Measurements from ENCODE around the gene TMEM69. TPM values are rescaled to one million over a fixed set of nuclear protein-coding genes. Genes with fewer than 3 reads are reported as not detected.

TMEM69 gene
- total and polyA plus RNA-seq, 2 of the 13 experiments (the other 11 are each of a cell fraction or from before 2014, with no cell fraction given), result 25.4 to 135 TPM

- TF ChIP-seq KLF9 (CRISPR knock-in tag; IDR thresholded peaks at IDR 0.05; ENCODE audit: low read depth) (no peak), ZNF615 (CRISPR knock-in tag; IDR thresholded peaks at IDR 0.05; ENCODE audit: borderline replicate concordance) (peak; percentile 56; the same call in 1 of the 2 replicates), ERF (CRISPR knock-in tag; IDR thresholded peaks at IDR 0.05) (peak; percentile 41; the same call in 1 of the 2 replicates), ZBTB14 (CRISPR knock-in tag; IDR thresholded peaks at IDR 0.05) (no peak), MAF1 (CRISPR knock-in tag; IDR thresholded peaks at IDR 0.05; ENCODE audit: borderline replicate concordance) (0 out of 2 replicates have a peak, but pooled peaks have one; percentile 49), GATA4 (IDR thresholded peaks at IDR 0.05; ENCODE audit: borderline replicate concordance, low read depth) (0 out of 2 replicates have a peak, but pooled peaks have one; percentile 23), ZNF180 (CRISPR knock-in tag; IDR thresholded peaks at IDR 0.05; ENCODE audit: borderline replicate concordance, low read depth) (0 out of 2 replicates have a peak, but pooled peaks have one; percentile 62)
These were observed 1.5 kb upstream of the TMEM69 start, which contains the start of gene GPBP1L1 (continued) for GRCh38 chr1:45686288-45687013.

GRCh38 chr1:45687014-45687753, 797 bp upstream of the TMEM69 start:
- under 1% methylated on average over 26 of the region's 44 CpGs for WGBS (ENCODE audit: low lambda C conversion rate)
- H3K9ac ChIP-seq (ENCODE audit: insufficient read depth, low read depth, low read length), result peak overlapping the region; percentile 100
- peaks cover 26% of the 10 kb centered on the region for H4K20me1 ChIP-seq (ENCODE audit: insufficient read depth, low read length)
- ChIA-PET POLR2A (interaction anchor here (0.5 to 2.7 kb wide), 21 partner anchors 9 to 384 kb away, joined by 3 to 29 read pairs (median 4); partner anchors contain the start of genes CCDC163, IPP, MMACHC and NASP), CTCF (ENCODE audit: low intra/inter-chr PET ratio, low total read pairs) (no interaction called here)
- peak overlapping the region; percentile 89 for H2AFZ ChIP-seq (ENCODE audit: low read length)
- DNase-seq (ENCODE audit: low spot score), result peak; percentile 97
- peaks cover 42% of the 10 kb centered on the region for H3K4me1 ChIP-seq (ENCODE audit: insufficient read depth, low read length)
- H3K79me2 ChIP-seq (ENCODE audit: insufficient read depth, low read length), result peaks cover 71% of the 10 kb centered on the region
- peak overlapping the region; percentile 99 for H3K27ac ChIP-seq (ENCODE audit: extremely low read length, insufficient read depth, low read length)
- peak; percentile 94 for ATAC-seq
- no peaks in the 10 kb centered on the region for H3K9me3 ChIP-seq (ENCODE audit: low read length)
- peaks cover 0 to 5% of the 10 kb centered on the region in 2 experiments; a peak in 2 of 5 replicates for H3K27me3 ChIP-seq (ENCODE audit: control insufficient read depth in 1 of 2, insufficient read depth in 2 of 2, low read length in 2 of 2)
- H3K36me3 ChIP-seq (replicated peaks in 1 of 2; ENCODE audit: control insufficient read depth in 1 of 2, insufficient read depth in 2 of 2, low read length in 2 of 2), result peaks cover 0 to 12% of the 10 kb centered on the region in 2 experiments; a peak in 3 of 5 replicates
- in situ Hi-C loops (cut with HindIII; ENCODE audit: extremely low pct_ligation_motif_present, low pct_unique_long_range_greater_than_20kb), result loop anchor here (5.0 kb wide), 1 partner anchor 115 kb away; the partner anchor contains the start of gene MAST2
- peak overlapping the region; percentile 83 to 98 (median 93) for H3K4me3 ChIP-seq (replicated peaks in 1 of 3; ENCODE audit: insufficient read depth in 1 of 3, low read depth in 2 of 3, low read length in 3 of 3)
- BruUV-seq (replicated peaks), result TSS peak; percentile 87
- FAIRE-seq, result peak; percentile 77
- intact Hi-C loops (cut with micrococcal nuclease; ENCODE audit: unreplicated experiment), result loop anchor here (2.0 to 5.0 kb wide), 4 partner anchors 65 to 492 kb away; partner anchors contain the start of genes IPP and MAST2
- H3K4me2 ChIP-seq (ENCODE audit: low read depth, low read length), result peak overlapping the region; percentile 99
- TF ChIP-seq NR1H2 (CRISPR knock-in tag; IDR thresholded peaks at IDR 0.05; ENCODE audit: borderline replicate concordance, low read depth), result no peak
- peak in 1 of 2 experiments; percentile 79; a peak in 1 of 4 replicates for TF ChIP-seq HMGXB4 (CRISPR knock-in tag; IDR thresholded peaks at IDR 0.05; ENCODE audit: borderline replicate concordance in 1 of 2, low read depth in 1 of 2)
- 0 out of 2 replicates have a peak, but pooled peaks have one; percentile 1 for TF ChIP-seq ZNF878 (CRISPR knock-in tag; IDR thresholded peaks at IDR 0.05)
- peak; percentile 73 for TF ChIP-seq TAF1 (CRISPR knock-in tag; IDR thresholded peaks at IDR 0.05)
- no peak; the same call in 1 of the 2 replicates for TF ChIP-seq ZC3H13 (CRISPR knock-in tag; IDR thresholded peaks at IDR 0.05)
- no peak for TF ChIP-seq PPARG (CRISPR knock-in tag; conservative IDR thresholded peaks at IDR 0.05)
- TF ChIP-seq, protein P1, sequence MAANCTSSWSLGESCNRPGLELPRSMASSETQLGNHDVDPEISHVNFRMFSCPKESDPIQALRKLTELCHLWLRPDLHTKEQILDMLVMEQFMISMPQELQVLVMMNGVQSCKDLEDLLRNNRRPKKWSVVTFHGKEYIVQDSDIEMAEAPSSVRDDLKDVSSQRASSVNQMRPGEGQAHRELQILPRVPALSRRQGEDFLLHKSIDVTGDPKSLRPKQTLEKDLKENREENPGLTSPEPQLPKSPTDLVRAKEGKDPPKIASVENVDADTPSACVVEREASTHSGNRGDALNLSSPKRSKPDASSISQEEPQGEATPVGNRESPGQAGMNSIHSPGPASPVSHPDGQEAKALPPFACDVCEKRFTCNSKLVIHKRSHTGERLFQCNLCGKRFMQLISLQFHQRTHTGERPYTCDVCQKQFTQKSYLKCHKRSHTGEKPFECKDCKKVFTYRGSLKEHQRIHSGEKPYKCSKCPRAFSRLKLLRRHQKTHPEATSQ (CRISPR knock-in tag; IDR thresholded peaks at IDR 0.05; ENCODE audit: borderline replicate concordance), result no peak
- TF ChIP-seq PRPF4 (IDR thresholded peaks at IDR 0.05; ENCODE audit: low read depth, low read length, poor library complexity, severe bottlenecking), result no peak

Measured in HepG2 (cell line).